Epidermal melanocyte (primary cell): ENCODE results near the gene TMEM156.
"Not testable (repeated sequence)": the region's sequence is repeated elsewhere in the genome, so short reads cannot be mapped to it uniquely, and the experiment has no call there.

ENCODE experiments used
- DNase-seq: peaks from one replicate; pipeline ENCODE4 v3.0.0; 2011; ENCODE audit warnings: low spot score; ENCODE audit not compliant: insufficient read length

Gene TMEM156

GRCh38 chr4:38993683-38994082 lies 38.5 kb downstream of the TMEM156 start:
- no peak for DNase-seq

- DNase-seq = no peak
Measured at GRCh38 chr4:38990241-38990640, 42.0 kb downstream of the TMEM156 start.

GRCh38 chr4:38989487-38989886 lies 42.7 kb downstream of the TMEM156 start:
- no peak for DNase-seq

GRCh38 chr4:38988353-38988752 lies 43.9 kb downstream of the TMEM156 start:
- DNase-seq = not testable (repeated sequence)

GRCh38 chr4:38987491-38987890 lies 44.7 kb downstream of the TMEM156 start:
- DNase-seq = no peak

GRCh38 chr4:38985410-38986100 lies 46.7 kb downstream of the TMEM156 start:
- DNase-seq = no peak

GRCh38 chr4:38983787-38984598 lies 48.2 kb downstream of the TMEM156 start:
- DNase-seq = no peak

GRCh38 chr4:38983291-38983690 lies 48.9 kb downstream of the TMEM156 start:
- DNase-seq = no peak

- DNase-seq = no peak
Measured at GRCh38 chr4:38982361-38983095, 49.7 kb downstream of the TMEM156 start.

- DNase-seq = no peak
Measured at GRCh38 chr4:38980903-38981676, 51.1 kb downstream of the TMEM156 start.

- no peak for DNase-seq
Measured at GRCh38 chr4:38979511-38980230, 52.5 kb downstream of the TMEM156 start.

- DNase-seq = no peak
Measured at GRCh38 chr4:38979081-38979480, 53.1 kb downstream of the TMEM156 start.

- DNase-seq = no peak
Measured at GRCh38 chr4:38976308-38976707, 55.9 kb downstream of the TMEM156 start.

GRCh38 chr4:38968668-38969067 lies 63.5 kb downstream of the TMEM156 start:
- DNase-seq = no peak

- no peak for DNase-seq
Measured at GRCh38 chr4:38967260-38968095, 64.7 kb downstream of the TMEM156 start.

- no peak for DNase-seq
Measured at GRCh38 chr4:38965866-38966265, 66.3 kb downstream of the TMEM156 start.

- no peak for DNase-seq
Measured at GRCh38 chr4:38964942-38965775, 67.0 kb downstream of the TMEM156 start.

GRCh38 chr4:38959248-38959647 lies 73.0 kb downstream of the TMEM156 start:
- not testable (repeated sequence) for DNase-seq
